ENCODE results near the gene POGZ. TPM values are rescaled to one million over a fixed set of nuclear protein-coding genes. Genes with fewer than 3 reads are reported as not detected.
A peak's percentile ranks its signal among the peaks of the same experiment; 100 is the strongest.

POGZ gene
- total RNA-seq, 1 experiment from 2014 or later: 80.6 TPM

DNA sequence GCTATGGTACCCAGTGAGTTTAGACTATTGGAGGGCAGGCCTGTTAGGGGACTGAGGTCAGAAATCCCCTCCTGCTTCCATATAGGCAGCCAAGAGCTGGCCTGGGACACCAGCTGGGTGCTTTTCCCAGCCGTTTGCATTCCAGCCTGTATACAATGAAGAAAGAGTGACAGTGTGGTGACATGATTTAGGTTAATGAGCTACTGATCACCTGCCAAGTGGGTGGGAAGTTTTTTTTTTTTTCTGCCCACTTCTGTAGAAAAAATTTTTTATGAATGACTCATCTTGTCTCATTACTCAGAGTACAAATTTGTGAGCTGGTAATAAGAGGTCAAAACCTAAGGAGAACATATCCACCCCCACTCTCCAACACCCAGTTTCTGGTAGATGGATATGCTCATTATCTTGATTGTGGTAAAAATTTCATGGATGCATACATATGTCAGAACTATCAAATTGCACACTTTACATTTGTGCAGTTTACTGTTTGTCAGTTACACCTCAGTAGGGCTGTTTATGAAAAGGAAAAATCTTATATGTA is 35.5 kb upstream of the POGZ start (continued):
- TF ChIP-seq YY1 (IDR thresholded peaks at IDR 0.05; ENCODE audit: extremely low read depth, insufficient replicate concordance, low read depth, low read length) (no peak), CBX3 (IDR thresholded peaks at IDR 0.05; ENCODE audit: low read depth) (peak; percentile 74; the same call in 1 of the 2 replicates), FOSL1 (IDR thresholded peaks at IDR 0.05; ENCODE audit: low read depth) (peak; percentile 96)

- Histone ChIP-seq H3K36me3 (ENCODE audit: control insufficient read depth in 1 of 2, insufficient read depth in 2 of 2, low read length in 2 of 2) (no peaks in the 10 kb centered on the region), H2AFZ (ENCODE audit: low read depth, low read length, poor library complexity, severe bottlenecking) (no peak overlapping the region), H3K9me2 (ENCODE audit: insufficient read depth) (no peaks in the 10 kb centered on the region), H3K9me3 (ENCODE audit: control insufficient read depth in 1 of 2, insufficient read depth in 1 of 2, low read depth in 1 of 2, low read length in 2 of 2) (no peaks in the 10 kb centered on the region), H3K27ac (ENCODE audit: low read depth, low read length) (no peak overlapping the region), H3K4me2 (ENCODE audit: low read length) (peak overlapping the region; percentile 29; the same call in 1 of the 2 replicates), H3K79me2 (ENCODE audit: insufficient read depth, low read length) (no peaks in the 10 kb centered on the region), H3K4me1 (ENCODE audit: control insufficient read depth in 1 of 2, insufficient read depth in 2 of 2, low read length in 2 of 2) (peaks cover 27 to 33% of the 10 kb centered on the region in 2 experiments), H3K27me3 (ENCODE audit: insufficient read depth, low read length) (no peaks in the 10 kb centered on the region), H4K20me1 (ENCODE audit: insufficient read depth) (no peaks in the 10 kb centered on the region), H3K9ac (ENCODE audit: low read length) (no peak overlapping the region), H3K4me3 (replicated peaks in 1 of 2; ENCODE audit: low read depth in 1 of 2, low read length in 2 of 2) (no peak overlapping the region)
- intact Hi-C loops (cut with micrococcal nuclease): no loop called here
- ATAC-seq (no peak), DNase-seq (ENCODE audit: low read depth, low spot score) (no peak)
- POLR2A ChIA-PET: interaction anchor here (1.5 to 2.4 kb wide), 2 partner anchors 16 to 49 kb away, joined by 3 to 10 read pairs; no protein-coding TSS in a partner anchor
- no peak for TF ChIP-seq ELF1 (IDR thresholded peaks at IDR 0.05; ENCODE audit: borderline replicate concordance, low read depth)
- TF ChIP-seq ATF3 (IDR thresholded peaks at IDR 0.05): no peak
- TF ChIP-seq RAD21 (IDR thresholded peaks at IDR 0.05; ENCODE audit: low read depth): no peak
- TF ChIP-seq, protein P1, sequence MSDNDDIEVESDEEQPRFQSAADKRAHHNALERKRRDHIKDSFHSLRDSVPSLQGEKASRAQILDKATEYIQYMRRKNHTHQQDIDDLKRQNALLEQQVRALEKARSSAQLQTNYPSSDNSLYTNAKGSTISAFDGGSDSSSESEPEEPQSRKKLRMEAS (IDR thresholded peaks at IDR 0.05): no peak
- TF ChIP-seq YY1 (IDR thresholded peaks at IDR 0.05; ENCODE audit: extremely low read depth, insufficient replicate concordance, low read depth, low read length): no peak
- no peak for TF ChIP-seq ZNF274 (IDR thresholded peaks at IDR 0.05; ENCODE audit: low read depth, low read length)
- TF ChIP-seq POLR2AphosphoS5 (IDR thresholded peaks at IDR 0.05; ENCODE audit: low read depth, low read length): no peak
- TF ChIP-seq SP1 (IDR thresholded peaks at IDR 0.05; ENCODE audit: low read depth): no peak
- no peak for TF ChIP-seq REST (IDR thresholded peaks at IDR 0.05; ENCODE audit: low read depth)
- TF ChIP-seq ZFX (IDR thresholded peaks at IDR 0.05): no peak
- no peak for TF ChIP-seq POLR2A (IDR thresholded peaks at IDR 0.05; ENCODE audit: borderline replicate concordance, extremely low read depth, insufficient read depth, insufficient read length)
- TF ChIP-seq CEBPB (IDR thresholded peaks at IDR 0.05; ENCODE audit: low read depth): no peak
- TF ChIP-seq EZH2 (IDR thresholded peaks at IDR 0.05): no peak
- TF ChIP-seq EZH2phosphoT487 (IDR thresholded peaks at IDR 0.05; ENCODE audit: borderline replicate concordance): no peak
- no peak for TF ChIP-seq FOSL1 (IDR thresholded peaks at IDR 0.05; ENCODE audit: low read depth)
- TF ChIP-seq CTCF (IDR thresholded peaks at IDR 0.05 in 2 of 3, conservative IDR thresholded peaks at IDR 0.05 in 1 of 3; ENCODE audit: borderline replicate concordance in 1 of 3, insufficient read depth in 1 of 3, low read depth in 2 of 3, low read length in 2 of 3): no peak
- no peak for TF ChIP-seq JUND (IDR thresholded peaks at IDR 0.05)
- no peak for TF ChIP-seq TCF7L2 (IDR thresholded peaks at IDR 0.05; ENCODE audit: borderline replicate concordance, extremely low read depth, insufficient read depth, insufficient read length)
- no peak for TF ChIP-seq SRF (IDR thresholded peaks at IDR 0.05; ENCODE audit: low read depth)
- TF ChIP-seq SIN3A (IDR thresholded peaks at IDR 0.05; ENCODE audit: low read depth): no peak
- RAD21 ChIA-PET (ENCODE audit: low non-redundant PET in 1 of 2, low total read pairs in 2 of 2, uncharacterized antibody in 2 of 2, unreplicated experiment in 2 of 2): no interaction called here
- no TSS peak for BruUV-seq (replicated peaks)
- CTCF ChIA-PET: interaction anchor here (1.1 kb wide), 1 partner anchor 9 kb away, joined by 4 read pairs; no protein-coding TSS in a partner anchor
Observed at GRCh38 chr1:151493042-151493441, 33.7 kb upstream of the POGZ start.

Measured in HCT116 (cell line).